ENCODE data around the gene ALKBH4.
"Not testable (repeated sequence)": the region's sequence is repeated elsewhere in the genome, so short reads cannot be mapped to it uniquely, and the experiment has no call there.

ALKBH4 gene

GRCh38 chr7:102474736-102475435, 10.2 kb upstream of the ALKBH4 start:
- DNase-seq, result not testable (repeated sequence)

- DNase-seq, result not testable (repeated sequence)
Observed at GRCh38 chr7:102474116-102474515, 9.5 kb upstream of the ALKBH4 start.

- DNase-seq, result no peak
Observed at GRCh38 chr7:102473271-102473991, 8.8 kb upstream of the ALKBH4 start.

GRCh38 chr7:102472126-102473041, 7.7 kb upstream of the ALKBH4 start:
- DNase-seq, result no peak

GRCh38 chr7:102471791-102472125, 7.1 kb upstream of the ALKBH4 start:
- DNase-seq, result no peak

GRCh38 chr7:102469972-102470825, 5.5 kb upstream of the ALKBH4 start:
- DNase-seq, result no peak

GRCh38 chr7:102469351-102469971, 4.8 kb upstream of the ALKBH4 start:
- no peak for DNase-seq

- DNase-seq, result no peak
Observed at GRCh38 chr7:102468478-102469350, 4.1 kb upstream of the ALKBH4 start.

GRCh38 chr7:102467581-102468477, 3.2 kb upstream of the ALKBH4 start:
- DNase-seq, result no peak

- DNase-seq, result no peak
Observed at GRCh38 chr7:102466097-102466496, 1.4 kb upstream of the ALKBH4 start.

- DNase-seq, result no peak
Observed at GRCh38 chr7:102463841-102464576, 654 bp downstream of the ALKBH4 start.

GRCh38 chr7:102460467-102460866, 4.2 kb downstream of the ALKBH4 start:
- no peak for DNase-seq

- DNase-seq, result no peak
Observed at GRCh38 chr7:102459221-102459844, 5.3 kb downstream of the ALKBH4 start.

GRCh38 chr7:102457352-102457924, 7.2 kb downstream of the ALKBH4 start:
- DNase-seq, result no peak

GRCh38 chr7:102456327-102456726, 8.3 kb downstream of the ALKBH4 start:
- no peak for DNase-seq

- no peak for DNase-seq
Observed at GRCh38 chr7:102455596-102455995, 9.1 kb downstream of the ALKBH4 start.

- DNase-seq, result not testable (repeated sequence)
Observed at GRCh38 chr7:102454932-102455331, 9.7 kb downstream of the ALKBH4 start.

- DNase-seq, result no peak
Observed at GRCh38 chr7:102454468-102454867, 10.2 kb downstream of the ALKBH4 start.

Measured in stimulated activated CD4-positive, alpha-beta T cell treated with anti-CD3 and anti-CD28 coated beads, Interleukin-12 subunit alpha, Interleukin-12 subunit beta, amount 100 ng/mL, for 4 hours (primary cell).